ENCODE results near the gene ARL2BP. TPM values are rescaled to one million over a fixed set of nuclear protein-coding genes. Genes with fewer than 3 reads are reported as not detected.

The ARL2BP gene
- total and polyA plus RNA-seq, 4 donors = 13.4 to 33.6 (median 19.2) TPM

GRCh38 chr16:57231821-57232350 lies 13.2 kb upstream of the ARL2BP start (continued):
- TF ChIP-seq, protein P1, sequence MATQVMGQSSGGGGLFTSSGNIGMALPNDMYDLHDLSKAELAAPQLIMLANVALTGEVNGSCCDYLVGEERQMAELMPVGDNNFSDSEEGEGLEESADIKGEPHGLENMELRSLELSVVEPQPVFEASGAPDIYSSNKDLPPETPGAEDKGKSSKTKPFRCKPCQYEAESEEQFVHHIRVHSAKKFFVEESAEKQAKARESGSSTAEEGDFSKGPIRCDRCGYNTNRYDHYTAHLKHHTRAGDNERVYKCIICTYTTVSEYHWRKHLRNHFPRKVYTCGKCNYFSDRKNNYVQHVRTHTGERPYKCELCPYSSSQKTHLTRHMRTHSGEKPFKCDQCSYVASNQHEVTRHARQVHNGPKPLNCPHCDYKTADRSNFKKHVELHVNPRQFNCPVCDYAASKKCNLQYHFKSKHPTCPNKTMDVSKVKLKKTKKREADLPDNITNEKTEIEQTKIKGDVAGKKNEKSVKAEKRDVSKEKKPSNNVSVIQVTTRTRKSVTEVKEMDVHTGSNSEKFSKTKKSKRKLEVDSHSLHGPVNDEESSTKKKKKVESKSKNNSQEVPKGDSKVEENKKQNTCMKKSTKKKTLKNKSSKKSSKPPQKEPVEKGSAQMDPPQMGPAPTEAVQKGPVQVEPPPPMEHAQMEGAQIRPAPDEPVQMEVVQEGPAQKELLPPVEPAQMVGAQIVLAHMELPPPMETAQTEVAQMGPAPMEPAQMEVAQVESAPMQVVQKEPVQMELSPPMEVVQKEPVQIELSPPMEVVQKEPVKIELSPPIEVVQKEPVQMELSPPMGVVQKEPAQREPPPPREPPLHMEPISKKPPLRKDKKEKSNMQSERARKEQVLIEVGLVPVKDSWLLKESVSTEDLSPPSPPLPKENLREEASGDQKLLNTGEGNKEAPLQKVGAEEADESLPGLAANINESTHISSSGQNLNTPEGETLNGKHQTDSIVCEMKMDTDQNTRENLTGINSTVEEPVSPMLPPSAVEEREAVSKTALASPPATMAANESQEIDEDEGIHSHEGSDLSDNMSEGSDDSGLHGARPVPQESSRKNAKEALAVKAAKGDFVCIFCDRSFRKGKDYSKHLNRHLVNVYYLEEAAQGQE (IDR thresholded peaks at IDR 0.05) = no peak
- no peak for TF ChIP-seq FOXA1 (IDR thresholded peaks at IDR 0.05)

- Histone ChIP-seq H3K36me3 (ENCODE audit: control insufficient read depth in 4 of 4, insufficient read depth in 3 of 4, low read depth in 1 of 4, low read length in 3 of 4) (peaks cover 17 to 61% (median 47%) of the 10 kb centered on the region in 4 donors), H3K27ac (ENCODE audit: low read depth in 1 of 2, low read length in 2 of 2) (no peak overlapping the region), H3K4me1 (ENCODE audit: control insufficient read depth in 4 of 4, insufficient read depth in 4 of 4, low read length in 3 of 4) (peaks cover 3 to 10% (median 6%) of the 10 kb centered on the region in 4 donors), H3K4me3 (ENCODE audit: low read depth in 1 of 3, low read length in 3 of 3) (no peak overlapping the region), H3K27me3 (ENCODE audit: control insufficient read depth in 4 of 4, insufficient read depth in 4 of 4, low read length in 3 of 4) (no peaks in the 10 kb centered on the region), H3K9me3 (ENCODE audit: control insufficient read depth in 4 of 4, low read length in 3 of 4) (no peaks in the 10 kb centered on the region), H3K9ac (ENCODE audit: low read depth in 1 of 2, low read length in 2 of 2) (no peak overlapping the region)
- DNase-seq (ENCODE audit: low spot score) = no peak
- TF ChIP-seq MAX (IDR thresholded peaks at IDR 0.05) (no peak), ATF3 (IDR thresholded peaks at IDR 0.05) (no peak), SP1 (IDR thresholded peaks at IDR 0.05) (no peak), YY1 (IDR thresholded peaks at IDR 0.05) (no peak), HNF4G (IDR thresholded peaks at IDR 0.05) (no peak), TAF1 (conservative IDR thresholded peaks at IDR 0.05) (no peak), RXRA (IDR thresholded peaks at IDR 0.05) (no peak), ZBTB33 (IDR thresholded peaks at IDR 0.05) (no peak), NR2F2 (IDR thresholded peaks at IDR 0.05) (no peak), JUND (IDR thresholded peaks at IDR 0.05) (no peak), FOXA2 (IDR thresholded peaks at IDR 0.05) (no peak)
- TF ChIP-seq, protein P2, sequence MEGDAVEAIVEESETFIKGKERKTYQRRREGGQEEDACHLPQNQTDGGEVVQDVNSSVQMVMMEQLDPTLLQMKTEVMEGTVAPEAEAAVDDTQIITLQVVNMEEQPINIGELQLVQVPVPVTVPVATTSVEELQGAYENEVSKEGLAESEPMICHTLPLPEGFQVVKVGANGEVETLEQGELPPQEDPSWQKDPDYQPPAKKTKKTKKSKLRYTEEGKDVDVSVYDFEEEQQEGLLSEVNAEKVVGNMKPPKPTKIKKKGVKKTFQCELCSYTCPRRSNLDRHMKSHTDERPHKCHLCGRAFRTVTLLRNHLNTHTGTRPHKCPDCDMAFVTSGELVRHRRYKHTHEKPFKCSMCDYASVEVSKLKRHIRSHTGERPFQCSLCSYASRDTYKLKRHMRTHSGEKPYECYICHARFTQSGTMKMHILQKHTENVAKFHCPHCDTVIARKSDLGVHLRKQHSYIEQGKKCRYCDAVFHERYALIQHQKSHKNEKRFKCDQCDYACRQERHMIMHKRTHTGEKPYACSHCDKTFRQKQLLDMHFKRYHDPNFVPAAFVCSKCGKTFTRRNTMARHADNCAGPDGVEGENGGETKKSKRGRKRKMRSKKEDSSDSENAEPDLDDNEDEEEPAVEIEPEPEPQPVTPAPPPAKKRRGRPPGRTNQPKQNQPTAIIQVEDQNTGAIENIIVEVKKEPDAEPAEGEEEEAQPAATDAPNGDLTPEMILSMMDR (IDR thresholded peaks at IDR 0.05; ENCODE audit: low read depth, low read length, missing input control) = no peak
- TF ChIP-seq, protein P1 (IDR thresholded peaks at IDR 0.05) = no peak
- WGBS = 95% methylated on average over 9 of the region's 9 CpGs
These were observed 10.9 kb upstream of the ARL2BP start for GRCh38 chr16:57233944-57234706.
